GM12875 (cell line): Measurements from ENCODE around the gene JARID2.

Experiments used
- H3K4me3 ChIP-seq: one replicate; pipeline ENCODE4 v1.5.1; 2011; ENCODE audit warnings: low read depth, low read length, control low read depth
- CTCF ChIP-seq: IDR thresholded peaks from 2 replicates; pipeline ENCODE4 v1.5.1; 2011; ENCODE audit warnings: low read depth, mild to moderate bottlenecking, control low read depth, inconsistent platforms, low read length, moderate library complexity, borderline replicate concordance; ENCODE audit not compliant: insufficient read depth

Gene JARID2

GRCh38 chr6:15531973-15532372 lies 286.1 kb downstream of the JARID2 start:
- TF ChIP-seq CTCF, result no peak
- no peak overlapping the region for H3K4me3 ChIP-seq

- no peak overlapping the region for H3K4me3 ChIP-seq
- TF ChIP-seq CTCF, result no peak
These were observed 287.6 kb downstream of the JARID2 start for GRCh38 chr6:15533379-15534026.

- TF ChIP-seq CTCF, result no peak
These were observed 289.1 kb downstream of the JARID2 start for GRCh38 chr6:15534974-15535373.

GRCh38 chr6:15535495-15536197 lies 289.8 kb downstream of the JARID2 start:
- H3K4me3 ChIP-seq, result no peak overlapping the region
- no peak for TF ChIP-seq CTCF

More at GRCh38 chr6:15534974-15535373, 289.1 kb downstream of the JARID2 start:
- H3K4me3 ChIP-seq, result no peak overlapping the region

DNA sequence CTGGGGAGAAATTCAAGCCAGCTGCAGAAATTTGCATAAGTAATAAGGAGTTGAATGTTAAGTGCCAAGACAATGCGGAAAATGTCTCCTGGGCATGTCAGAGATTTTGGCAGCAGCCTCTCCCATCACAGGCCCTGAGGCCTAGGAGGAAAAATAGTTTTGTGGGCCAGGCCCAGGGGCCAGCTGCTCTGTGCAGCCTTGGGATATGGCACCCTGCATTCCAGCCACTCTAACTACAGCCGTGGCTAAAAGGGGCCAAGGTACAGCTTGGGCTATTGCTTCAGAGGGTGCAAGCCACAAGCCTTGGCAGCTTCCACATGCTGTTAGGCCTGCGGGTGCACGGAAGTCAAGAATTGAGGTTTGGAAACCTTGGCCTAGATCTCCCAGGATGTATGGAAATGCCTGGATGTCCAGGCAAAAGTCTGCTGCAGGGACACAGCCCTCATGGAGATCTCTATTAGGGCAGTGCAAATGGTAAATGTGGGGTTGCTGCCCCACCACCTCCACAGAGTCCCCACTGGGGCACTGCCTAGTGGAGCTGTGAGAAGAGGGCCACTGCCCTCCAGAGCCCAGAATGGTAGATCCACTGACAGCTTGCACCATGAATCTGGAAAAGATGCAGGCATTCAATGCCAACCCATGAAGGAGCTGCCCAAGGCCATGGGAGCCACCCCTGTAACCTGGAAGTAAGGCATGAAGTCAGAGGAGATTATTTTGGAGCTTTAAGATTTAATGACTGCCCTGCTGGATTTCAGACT lies 290.5 kb downstream of the JARID2 start:
- no peak overlapping the region for H3K4me3 ChIP-seq
- TF ChIP-seq CTCF, result no peak

- no peak overlapping the region for H3K4me3 ChIP-seq
- TF ChIP-seq CTCF, result no peak
These were observed 292.2 kb downstream of the JARID2 start for GRCh38 chr6:15538106-15538505.
